ENCODE measurements around the gene PRODH.
"Not testable (repeated sequence)": the region's sequence is repeated elsewhere in the genome, so short reads cannot be mapped to it uniquely, and the experiment has no call there.

Gene PRODH

DNA sequence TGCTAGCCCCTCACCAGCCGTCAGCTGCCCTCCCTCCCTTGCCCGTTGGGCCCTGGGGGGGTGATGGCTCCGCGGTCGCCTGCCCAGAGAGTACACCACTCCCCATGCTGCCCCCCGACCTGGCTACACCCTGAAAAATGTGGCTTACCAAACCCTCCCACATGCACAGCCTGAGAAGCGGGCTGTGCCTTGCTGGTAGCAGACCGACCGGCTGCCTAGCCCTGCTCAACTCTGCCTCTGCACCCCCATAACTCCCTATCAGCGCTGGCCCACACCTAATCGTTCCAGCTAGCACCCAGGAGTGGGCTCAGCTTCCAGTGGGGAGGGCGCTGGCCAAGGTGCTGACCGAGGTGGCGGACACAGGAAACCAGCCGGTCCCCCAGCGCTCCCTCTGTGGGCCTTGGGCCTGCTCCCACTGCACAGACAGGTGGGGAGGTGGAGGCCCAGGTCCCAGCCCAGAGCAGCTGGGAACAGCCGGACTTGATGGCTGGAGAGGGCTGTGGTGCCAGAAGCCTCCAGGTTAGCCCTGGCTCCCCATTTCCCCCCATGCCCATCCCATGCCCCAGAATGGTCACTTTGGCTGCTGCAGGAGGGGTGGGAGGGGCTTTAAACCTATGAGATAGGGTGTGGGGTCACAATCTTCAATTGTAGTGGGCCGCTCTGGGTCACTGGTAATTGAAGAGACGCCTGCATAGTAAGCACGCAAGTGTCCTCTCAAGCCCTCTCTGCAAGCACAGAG lies 32.1 kb upstream of the PRODH start:
- no peak for DNase-seq (ENCODE audit: low read depth)

DNA sequence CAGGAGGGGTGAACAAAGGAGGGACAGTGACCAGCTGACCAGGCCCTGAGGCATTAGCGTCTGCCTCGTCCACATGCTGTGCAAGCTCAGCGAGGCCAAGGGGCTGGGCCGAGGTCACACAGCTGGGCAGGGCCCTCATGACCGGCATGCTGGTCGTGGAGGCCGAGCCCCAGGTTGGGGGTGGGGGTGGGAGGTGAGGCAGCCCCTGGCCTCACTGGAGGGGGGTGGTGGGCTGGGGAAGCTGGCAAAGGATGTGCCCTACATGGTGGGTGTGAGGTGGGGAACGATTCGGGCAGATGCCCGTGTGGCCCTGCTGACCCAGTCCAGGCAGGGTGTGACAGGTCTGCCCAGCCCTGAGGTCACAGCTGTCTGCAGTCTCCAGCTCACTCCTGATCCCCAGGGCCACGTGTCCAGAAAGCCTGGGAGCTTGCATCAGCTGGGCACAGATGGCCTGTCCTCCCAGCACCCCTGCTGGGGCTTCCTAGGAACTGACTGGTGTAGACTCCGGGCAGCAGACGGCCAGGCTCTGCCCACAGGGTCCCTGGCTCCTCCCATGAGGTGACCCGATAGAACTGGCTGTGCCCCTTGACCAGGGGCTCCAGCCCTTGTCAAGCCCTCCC lies 31.4 kb upstream of the PRODH start:
- DNase-seq (ENCODE audit: low read depth) = not testable (repeated sequence)

GRCh38 chr22:18966748-18967147 lies 30.7 kb upstream of the PRODH start:
- DNase-seq (ENCODE audit: low read depth) = no peak

GRCh38 chr22:18965526-18966421 lies 29.7 kb upstream of the PRODH start:
- no peak for DNase-seq (ENCODE audit: low read depth)

DNA sequence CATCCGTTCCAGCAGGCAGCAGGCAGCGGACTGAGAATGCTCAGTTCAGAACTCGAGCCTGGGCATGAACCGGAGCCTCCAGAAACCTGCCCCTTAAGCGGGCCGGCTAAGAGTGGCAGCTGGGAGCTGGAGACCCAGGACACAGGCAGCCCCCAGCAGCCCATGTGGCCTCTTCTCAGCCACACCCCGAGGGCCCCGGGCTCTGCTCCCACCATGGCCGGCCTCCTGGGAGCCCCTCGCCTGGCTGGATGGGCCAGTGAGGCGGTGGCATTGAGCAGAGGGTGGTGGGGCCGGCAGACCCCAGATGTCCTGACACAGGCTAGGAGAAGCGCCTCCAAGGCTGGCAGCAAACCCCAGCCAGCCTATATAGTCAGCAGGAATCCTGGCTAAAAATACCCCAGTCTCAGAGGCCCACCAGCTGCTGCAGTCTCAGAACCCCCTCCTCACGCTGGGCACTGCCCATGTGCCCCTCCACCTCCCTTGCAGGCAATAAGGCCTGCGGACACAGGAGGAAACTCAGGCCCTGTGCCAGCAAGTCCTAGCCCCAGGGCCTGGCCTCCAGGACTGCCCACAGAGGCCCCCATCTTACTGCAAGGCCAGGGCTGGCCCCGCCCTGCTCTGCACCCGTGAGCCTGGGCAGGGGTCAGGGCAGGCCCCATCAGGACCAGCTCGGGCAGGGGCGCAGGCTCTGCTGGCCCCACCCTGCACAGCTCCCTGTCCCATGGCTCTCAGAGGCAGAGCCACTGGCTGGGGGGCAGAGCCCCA lies 28.6 kb upstream of the PRODH start:
- DNase-seq (ENCODE audit: low read depth) = not testable (repeated sequence)

GRCh38 chr22:18964051-18964450 lies 28.0 kb upstream of the PRODH start:
- DNase-seq (ENCODE audit: low read depth) = not testable (repeated sequence)

- DNase-seq (ENCODE audit: low read depth) = no peak
Observed at GRCh38 chr22:18962308-18962635, 26.2 kb upstream of the PRODH start.

DNA sequence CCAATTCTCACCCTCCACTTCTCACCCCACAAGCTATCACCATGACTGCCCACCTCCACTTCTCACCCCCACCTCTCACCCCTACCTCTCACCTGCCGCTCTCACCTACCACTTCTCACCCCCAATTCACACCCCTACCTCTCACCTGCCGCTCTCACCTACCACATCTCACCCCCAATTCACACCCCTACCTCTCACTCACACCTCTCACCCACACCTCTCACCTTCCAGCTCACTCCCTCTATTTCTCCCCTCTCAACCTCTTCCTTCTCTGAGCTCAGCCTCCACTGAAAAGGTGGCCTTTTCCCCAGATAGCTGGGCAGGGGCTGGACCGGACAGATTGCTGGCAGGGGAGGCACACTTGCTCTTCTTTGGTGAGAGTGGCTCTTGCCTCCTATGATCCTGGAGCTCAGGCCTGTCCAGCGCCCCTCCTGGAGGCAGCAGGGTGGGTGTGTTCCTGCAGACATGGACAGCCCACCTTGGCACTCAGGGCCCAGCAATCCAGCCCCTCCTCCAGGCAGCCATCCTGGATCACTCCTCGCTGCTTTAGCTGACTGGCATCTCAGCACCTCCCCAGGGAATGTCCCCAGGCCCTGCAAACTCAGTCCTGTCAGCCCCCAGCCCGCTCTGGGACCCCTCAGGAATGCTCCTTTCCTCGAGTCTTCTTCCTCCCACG lies 25.7 kb upstream of the PRODH start:
- DNase-seq (ENCODE audit: low read depth) = not testable (repeated sequence)

DNA sequence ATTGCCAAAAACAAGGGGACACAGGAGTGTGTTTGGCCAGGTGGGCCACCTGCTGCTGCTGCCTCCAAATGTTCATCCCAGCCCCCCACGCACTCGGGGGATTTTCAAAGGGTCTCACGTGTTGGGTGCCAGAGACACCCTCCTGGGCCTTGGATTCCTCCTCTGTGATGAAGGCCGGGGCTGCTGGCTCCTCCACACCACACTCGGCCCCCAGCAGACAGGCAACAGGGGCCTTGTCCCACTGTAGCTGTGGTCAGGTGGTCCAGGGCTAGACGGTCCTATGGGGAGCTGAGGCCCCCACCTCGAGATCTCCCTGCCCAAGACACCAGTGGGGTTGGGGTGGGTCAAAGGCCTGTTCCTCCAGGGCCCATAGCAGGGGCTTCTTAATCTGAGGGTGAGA lies 25.1 kb upstream of the PRODH start:
- not testable (repeated sequence) for DNase-seq (ENCODE audit: low read depth)

DNA sequence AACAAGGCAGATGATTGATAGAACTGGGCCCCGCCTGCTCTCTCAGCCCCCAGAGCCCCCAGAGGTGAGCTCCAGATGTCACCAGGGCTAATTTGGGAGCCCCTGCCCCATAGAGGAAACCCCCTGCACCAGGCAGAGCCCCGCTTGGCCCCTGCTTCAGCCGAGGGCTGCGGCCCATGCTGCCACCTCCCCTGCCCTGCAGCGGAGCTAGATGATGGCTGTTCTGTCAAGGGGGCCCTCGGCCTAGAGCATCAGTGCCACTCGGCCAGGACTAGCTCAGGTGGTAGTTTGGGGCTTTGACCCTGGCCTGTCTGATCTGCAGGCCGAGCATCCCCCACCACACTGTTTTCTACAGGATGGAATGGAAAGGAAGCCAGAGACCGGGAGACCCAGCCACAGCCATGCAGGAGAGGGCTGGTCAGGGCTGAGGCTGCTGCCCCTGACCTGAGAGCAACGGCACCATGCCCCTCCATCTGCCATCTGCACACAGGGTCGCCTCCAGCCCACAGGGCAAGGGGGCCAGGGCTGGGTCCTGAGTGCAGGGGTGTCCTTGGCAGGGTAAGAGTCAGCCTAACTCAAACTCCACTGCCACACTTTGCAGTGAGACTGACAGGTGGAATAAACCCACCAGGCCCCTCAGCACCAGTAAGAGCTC lies 24.2 kb upstream of the PRODH start:
- not testable (repeated sequence) for DNase-seq (ENCODE audit: low read depth)

GRCh38 chr22:18959741-18960140 lies 23.6 kb upstream of the PRODH start:
- not testable (repeated sequence) for DNase-seq (ENCODE audit: low read depth)

DNA sequence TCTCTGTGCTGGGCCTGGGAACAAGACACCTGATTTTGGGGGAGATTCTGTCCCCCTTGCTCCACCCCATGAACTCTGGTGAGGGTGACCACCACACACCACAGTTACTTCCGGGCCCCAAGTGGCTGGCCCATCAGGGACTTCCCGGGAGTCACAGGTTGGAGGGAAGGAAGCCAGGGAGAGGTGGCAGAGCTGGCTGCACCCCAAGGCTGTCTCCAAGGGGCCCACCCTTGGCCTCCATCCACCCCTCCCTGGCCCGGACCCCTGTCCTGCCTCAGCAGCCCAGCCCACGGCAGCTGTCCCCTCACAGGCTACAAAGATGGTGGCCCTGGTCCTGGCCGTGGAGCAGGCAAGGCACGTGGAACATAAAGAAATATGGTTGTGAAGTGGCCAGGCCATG lies 23.2 kb upstream of the PRODH start:
- DNase-seq (ENCODE audit: low read depth) = not testable (repeated sequence)

GRCh38 chr22:18958738-18959137 lies 22.6 kb upstream of the PRODH start:
- DNase-seq (ENCODE audit: low read depth) = peak; percentile 38

GRCh38 chr22:18958321-18958705 lies 22.2 kb upstream of the PRODH start:
- DNase-seq (ENCODE audit: low read depth) = not testable (repeated sequence)

DNA sequence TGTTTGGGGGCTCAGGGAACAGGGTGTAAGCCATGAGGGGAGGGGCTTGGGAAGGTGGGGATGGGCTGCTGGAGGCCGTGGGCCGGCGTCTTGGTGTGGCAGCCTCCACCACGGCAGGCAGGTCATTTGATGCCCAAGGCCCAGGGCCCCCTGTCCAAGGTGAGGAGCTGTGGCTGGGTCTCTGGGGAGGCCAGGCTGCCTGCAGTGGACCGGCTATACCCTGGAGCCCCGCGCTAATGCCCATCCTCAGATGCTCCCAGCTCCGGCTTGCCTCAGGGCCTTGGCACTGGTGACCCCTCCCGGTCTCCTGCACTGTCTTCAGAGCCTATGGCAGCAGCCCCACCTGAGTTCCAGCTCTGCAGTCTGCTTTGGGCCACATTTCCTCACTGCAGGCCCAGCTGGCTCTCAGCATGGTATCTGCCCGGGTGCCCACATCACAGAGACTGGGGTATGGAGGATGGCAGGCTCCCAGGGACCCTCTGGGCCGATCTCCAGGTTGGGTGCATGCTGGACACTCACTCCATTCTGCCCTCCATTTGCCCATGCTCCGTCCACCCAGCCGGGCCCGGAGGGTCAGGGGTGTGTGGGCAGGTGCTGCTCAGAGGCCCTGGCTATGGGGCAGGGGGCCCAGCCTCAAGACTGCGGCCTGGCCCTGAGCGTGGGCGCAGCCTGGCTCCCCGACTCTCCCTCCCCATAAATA lies 21.7 kb upstream of the PRODH start:
- DNase-seq (ENCODE audit: low read depth) = not testable (repeated sequence)

DNA sequence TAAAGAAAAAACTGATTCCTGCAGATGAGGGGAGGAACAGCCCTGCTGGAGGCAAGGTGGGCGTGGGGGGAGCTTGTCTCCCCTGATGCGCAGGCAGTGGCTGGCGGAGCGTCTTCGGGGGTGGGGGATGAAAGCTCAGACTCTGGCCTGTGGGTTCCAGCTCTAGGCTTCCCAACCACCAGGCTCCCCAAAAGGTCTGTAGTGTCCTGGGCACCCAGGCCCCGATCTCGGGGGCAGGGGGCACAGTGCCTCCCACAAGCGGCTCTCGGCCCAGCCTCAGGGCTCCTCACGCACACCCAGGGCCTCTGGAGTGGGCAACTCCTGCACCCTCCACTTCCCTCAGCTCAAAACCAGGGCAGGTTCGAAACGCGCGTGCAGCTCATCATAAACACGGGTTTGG lies 20.9 kb upstream of the PRODH start:
- DNase-seq (ENCODE audit: low read depth) = not testable (repeated sequence)

GRCh38 chr22:18956121-18956895 lies 20.2 kb upstream of the PRODH start:
- DNase-seq (ENCODE audit: low read depth) = not testable (repeated sequence)

DNA sequence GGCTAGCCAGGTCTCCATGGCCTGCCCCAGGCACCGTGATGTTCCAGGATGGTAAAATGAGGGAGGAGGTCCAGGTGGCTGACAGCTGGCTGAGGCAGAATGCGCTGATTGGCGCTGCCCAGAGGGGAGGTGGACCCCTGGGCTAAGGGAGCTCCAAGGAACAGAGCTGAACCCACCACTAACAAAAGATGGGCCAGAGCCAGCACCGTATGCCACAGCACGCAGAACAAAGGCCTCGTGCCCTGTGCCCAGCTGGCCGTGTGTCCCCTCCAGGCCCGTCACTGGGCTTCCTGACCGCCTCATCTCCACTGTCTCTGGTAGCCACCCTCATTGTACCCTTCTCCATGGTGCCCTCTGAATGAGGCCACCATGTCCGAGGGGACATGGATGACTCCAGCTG lies 19.6 kb upstream of the PRODH start:
- DNase-seq (ENCODE audit: low read depth) = no peak

DNA sequence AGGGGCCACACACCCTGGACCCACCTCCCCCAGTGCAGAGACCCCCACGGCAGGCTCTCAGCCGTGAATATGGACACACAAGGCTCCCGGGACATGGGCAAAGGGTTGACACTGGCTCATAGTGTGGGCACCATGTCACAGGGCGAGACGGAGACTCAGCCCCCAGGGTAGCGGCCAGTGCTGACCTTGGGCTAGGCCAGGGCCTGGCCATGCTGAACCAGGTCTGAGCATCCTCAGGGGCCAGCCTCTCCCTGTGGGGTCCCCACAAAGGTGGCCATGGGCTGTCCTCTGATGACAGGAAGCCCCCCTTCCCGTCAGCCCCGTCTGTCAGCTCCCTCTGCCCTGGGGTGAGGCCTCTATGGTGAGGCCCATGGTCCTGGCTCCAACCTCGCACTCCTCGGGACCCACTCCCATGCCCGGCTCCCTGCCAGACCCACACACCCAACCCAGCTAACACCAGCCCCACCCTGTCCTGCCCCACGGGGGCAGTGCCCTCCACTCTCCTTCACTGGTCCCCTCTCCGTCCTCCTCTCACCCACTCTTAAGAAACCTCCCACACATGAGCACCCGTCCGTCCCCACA lies 19.0 kb upstream of the PRODH start:
- no peak for DNase-seq (ENCODE audit: low read depth)
